ENCODE data around the gene LRP1B.

GRCh38 chr2:141063406-141063805, 1067.4 kb downstream of the LRP1B start:
- no peak for TF ChIP-seq CTCF (conservative IDR thresholded peaks at IDR 0.05 in 1 of 2, IDR thresholded peaks at IDR 0.05 in 1 of 2; ENCODE audit: low read depth in 1 of 2, low read length in 2 of 2)
- TF ChIP-seq EZH2 (IDR thresholded peaks at IDR 0.05; ENCODE audit: low read length, missing control alignments), result no peak

Measured in fibroblast of lung (primary cell).